ENCODE measurements around the gene CLEC10A. TPM values are rescaled to one million over a fixed set of nuclear protein-coding genes. Genes with fewer than 3 reads are reported as not detected.
"Not testable (repeated sequence)": the region's sequence is repeated elsewhere in the genome, so short reads cannot be mapped to it uniquely, and the experiment has no call there.

Gene CLEC10A
- not detected in 2 replicates for total RNA-seq (2014; rRNA removed; shearing (Covaris generic); ENCODE audit: low replicate concordance)

- DNase-seq (ENCODE audit: low read depth) = no peak
- in situ Hi-C loops (cut with HindIII; ENCODE audit: low pct_unique_long_range_greater_than_20kb, low sequenced_read_pairs) = no loop called here
Measured at GRCh38 chr17:7079581-7080455, at the start of gene CLEC10A. TSS of gene CLEC10A (minus strand) at chr17:7080251. CDS start at chr17:7078812, 1,439 bp downstream.

DNA sequence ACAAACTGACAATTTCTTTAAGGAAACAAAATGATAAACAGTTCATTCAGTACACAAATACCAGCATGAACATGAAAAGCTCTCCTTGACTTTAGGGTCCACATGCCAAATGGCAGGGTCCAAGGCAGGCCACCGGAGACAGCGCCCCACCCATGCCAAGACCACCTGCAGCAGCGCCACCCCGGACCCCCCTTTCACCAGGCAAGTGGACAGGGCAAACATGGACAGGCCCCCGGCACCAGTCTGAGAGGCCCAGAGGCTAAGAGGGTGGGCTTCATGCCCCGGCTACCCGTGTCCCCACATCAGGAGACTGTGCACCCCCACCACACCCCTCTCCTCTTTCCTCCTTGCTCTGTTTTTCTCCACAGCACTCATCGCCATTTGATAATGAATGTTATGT is 49.3 kb upstream of the CLEC10A start:
- in situ Hi-C loops (cut with HindIII; ENCODE audit: low pct_unique_long_range_greater_than_20kb, low sequenced_read_pairs) = no loop called here
- no peak for DNase-seq (ENCODE audit: low read depth)

- in situ Hi-C loops (cut with HindIII; ENCODE audit: low pct_unique_long_range_greater_than_20kb, low sequenced_read_pairs) = no loop called here
- no peak for DNase-seq (ENCODE audit: low read depth)
Measured at GRCh38 chr17:7128160-7128559, 48.1 kb upstream of the CLEC10A start.

- DNase-seq (ENCODE audit: low read depth); in situ Hi-C loops (cut with HindIII; ENCODE audit: low pct_unique_long_range_greater_than_20kb, low sequenced_read_pairs): not testable (repeated sequence)
Measured at GRCh38 chr17:7127501-7127900, 47.5 kb upstream of the CLEC10A start.

DNA sequence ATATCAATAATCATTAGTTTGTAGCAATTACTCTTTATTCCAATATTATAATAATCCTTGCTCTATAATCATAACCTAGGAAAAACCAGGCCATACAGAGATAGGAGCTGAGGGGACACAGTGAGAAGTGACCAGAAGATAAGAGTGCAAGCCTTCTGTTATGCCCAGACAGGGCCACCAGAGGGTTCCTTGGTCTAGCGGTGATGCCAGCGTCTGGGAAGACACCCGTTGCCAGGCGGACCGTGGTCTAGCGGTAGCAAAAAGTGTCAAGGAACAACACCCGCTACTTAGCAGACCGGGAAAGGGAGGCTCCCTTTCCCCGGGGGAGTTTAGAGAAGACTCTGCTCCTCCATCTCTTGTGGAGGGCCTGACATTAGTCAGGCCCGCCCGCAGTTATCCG is 46.3 kb upstream of the CLEC10A start:
- DNase-seq (ENCODE audit: low read depth); in situ Hi-C loops (cut with HindIII; ENCODE audit: low pct_unique_long_range_greater_than_20kb, low sequenced_read_pairs): not testable (repeated sequence)

- in situ Hi-C loops (cut with HindIII; ENCODE audit: low pct_unique_long_range_greater_than_20kb, low sequenced_read_pairs) = no loop called here
Measured at GRCh38 chr17:7124923-7125322, 44.9 kb upstream of the CLEC10A start.

GRCh38 chr17:7123844-7124243 is 43.8 kb upstream of the CLEC10A start:
- in situ Hi-C loops (cut with HindIII; ENCODE audit: low pct_unique_long_range_greater_than_20kb, low sequenced_read_pairs) = no loop called here
- DNase-seq (ENCODE audit: low read depth) = no peak

More at GRCh38 chr17:7124923-7125322, 44.9 kb upstream of the CLEC10A start:
- no peak for DNase-seq (ENCODE audit: low read depth)

- no peak for DNase-seq (ENCODE audit: low read depth)
- in situ Hi-C loops (cut with HindIII; ENCODE audit: low pct_unique_long_range_greater_than_20kb, low sequenced_read_pairs) = no loop called here
Measured at GRCh38 chr17:7122381-7122780, 42.3 kb upstream of the CLEC10A start.

DNA sequence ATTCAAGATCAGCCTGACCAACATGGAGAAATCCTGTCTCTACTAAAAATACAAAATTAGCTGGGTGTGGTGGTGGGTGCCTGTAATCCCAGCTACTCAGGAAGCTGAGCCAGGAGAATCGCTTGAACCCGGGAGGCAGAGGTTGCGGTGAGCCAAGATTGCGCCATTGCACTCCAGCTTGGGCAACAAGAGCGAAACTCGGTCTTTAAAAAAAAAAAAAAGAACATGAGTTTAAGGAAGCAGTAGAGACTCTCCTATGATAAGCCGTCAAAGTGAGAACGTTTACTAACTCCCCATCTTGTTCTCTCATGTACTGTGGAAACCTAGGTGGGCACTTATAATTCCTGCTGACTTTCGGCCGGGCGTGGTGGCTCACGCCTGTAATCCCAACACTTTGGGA is 40.6 kb upstream of the CLEC10A start:
- in situ Hi-C loops (cut with HindIII; ENCODE audit: low pct_unique_long_range_greater_than_20kb, low sequenced_read_pairs); DNase-seq (ENCODE audit: low read depth): not testable (repeated sequence)

GRCh38 chr17:7120123-7120522 is 40.1 kb upstream of the CLEC10A start:
- in situ Hi-C loops (cut with HindIII; ENCODE audit: low pct_unique_long_range_greater_than_20kb, low sequenced_read_pairs) = no loop called here
- DNase-seq (ENCODE audit: low read depth) = no peak

GRCh38 chr17:7119314-7119713 is 39.3 kb upstream of the CLEC10A start:
- in situ Hi-C loops (cut with HindIII; ENCODE audit: low pct_unique_long_range_greater_than_20kb, low sequenced_read_pairs) = no loop called here
- DNase-seq (ENCODE audit: low read depth) = no peak

- in situ Hi-C loops (cut with HindIII; ENCODE audit: low pct_unique_long_range_greater_than_20kb, low sequenced_read_pairs) = no loop called here
- DNase-seq (ENCODE audit: low read depth) = no peak
Measured at GRCh38 chr17:7114875-7115614, 35.0 kb upstream of the CLEC10A start.

- DNase-seq (ENCODE audit: low read depth) = no peak
- in situ Hi-C loops (cut with HindIII; ENCODE audit: low pct_unique_long_range_greater_than_20kb, low sequenced_read_pairs) = no loop called here
Measured at GRCh38 chr17:7114241-7114874, 34.3 kb upstream of the CLEC10A start, which contains the start of gene ASGR2. TSS of gene ASGR2 (minus strand) at chr17:7114822. CDS start at chr17:7114240, 582 bp downstream.

- in situ Hi-C loops (cut with HindIII; ENCODE audit: low pct_unique_long_range_greater_than_20kb, low sequenced_read_pairs) = no loop called here
- DNase-seq (ENCODE audit: low read depth) = no peak
Measured at GRCh38 chr17:7113273-7114071, 33.4 kb upstream of the CLEC10A start.

DNA sequence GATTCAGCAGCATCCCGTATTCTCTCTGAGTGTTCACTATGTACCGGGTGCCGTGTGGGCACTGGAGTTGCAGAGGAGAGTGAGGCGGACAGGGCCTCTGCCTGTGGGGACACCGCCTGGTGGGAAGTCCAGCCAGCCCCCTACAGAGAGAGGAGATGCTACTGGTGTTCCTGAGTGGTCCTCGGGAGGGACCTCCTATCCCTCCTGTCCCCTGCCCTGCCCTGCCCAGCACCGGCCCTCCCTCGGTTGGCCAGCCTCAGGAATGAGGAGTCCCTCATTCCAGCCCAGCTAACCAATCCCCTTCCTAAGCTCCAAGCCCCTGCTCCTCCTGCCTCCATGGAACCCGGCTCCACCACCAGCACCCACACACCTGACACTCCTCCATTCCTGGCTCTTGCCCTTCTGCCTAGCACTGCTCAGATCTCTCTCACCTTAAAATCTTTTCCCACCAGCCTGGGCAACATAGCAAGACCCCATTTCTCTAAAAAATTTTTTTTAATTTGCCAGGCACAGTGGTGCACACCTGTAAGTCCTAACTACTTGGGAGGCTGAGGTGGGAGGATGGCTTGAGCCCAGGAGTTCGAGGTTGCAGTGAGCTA is 32.6 kb upstream of the CLEC10A start:
- in situ Hi-C loops (cut with HindIII; ENCODE audit: low pct_unique_long_range_greater_than_20kb, low sequenced_read_pairs) = no loop called here

GRCh38 chr17:7111784-7112509 is 31.9 kb upstream of the CLEC10A start:
- in situ Hi-C loops (cut with HindIII; ENCODE audit: low pct_unique_long_range_greater_than_20kb, low sequenced_read_pairs) = no loop called here
- no peak for DNase-seq (ENCODE audit: low read depth)

More for the DNA sequence above, 32.6 kb upstream of the CLEC10A start:
- DNase-seq (ENCODE audit: low read depth) = no peak
